ENCODE results near the gene SFRP2. TPM values are rescaled to one million over a fixed set of nuclear protein-coding genes. Genes with fewer than 3 reads are reported as not detected.

The SFRP2 gene
- total RNA-seq, 2 donors from 2014 or later = 70.4 to 90.3 TPM

- no peak for TF ChIP-seq CTCF (IDR thresholded peaks at IDR 0.05)
- H3K27me3 ChIP-seq (replicated peaks; ENCODE audit: insufficient read depth) = peaks cover 16% of the 10 kb centered on the region
- peaks cover 13 to 37% of the 10 kb centered on the region in 2 donors for H3K4me1 ChIP-seq (ENCODE audit: control insufficient read depth in 1 of 2, low read depth in 2 of 2)
- DNase-seq (ENCODE audit: low spot score) (no peak), ATAC-seq (ENCODE audit: insufficient number of reproducible peaks, low FRiP score, low read depth) (no peak)
- no peaks in the 10 kb centered on the region for H3K9me3 ChIP-seq
- H3K27ac ChIP-seq = no peak overlapping the region
- H3K36me3 ChIP-seq = no peaks in the 10 kb centered on the region
- H3K4me3 ChIP-seq = no peak overlapping the region
These were observed 1.8 kb downstream of the SFRP2 start for GRCh38 chr4:153787061-153787560.

GRCh38 chr4:153785910-153786721 lies 2.8 kb downstream of the SFRP2 start:
- ATAC-seq (ENCODE audit: insufficient number of reproducible peaks, low FRiP score, low read depth) = no peak
- Histone ChIP-seq H3K9me3 (no peaks in the 10 kb centered on the region), H3K4me3 (no peak overlapping the region), H3K27me3 (replicated peaks; ENCODE audit: insufficient read depth) (peaks cover 16% of the 10 kb centered on the region), H3K36me3 (no peaks in the 10 kb centered on the region), H3K4me1 (ENCODE audit: control insufficient read depth in 1 of 2, low read depth in 2 of 2) (peaks cover 9 to 27% of the 10 kb centered on the region in 2 donors), H3K27ac (no peak overlapping the region)
- TF ChIP-seq CTCF (IDR thresholded peaks at IDR 0.05) = no peak
- no peak for DNase-seq (ENCODE audit: low spot score)

GRCh38 chr4:153784166-153784699 lies 4.7 kb downstream of the SFRP2 start:
- H3K36me3 ChIP-seq = no peaks in the 10 kb centered on the region
- H3K27me3 ChIP-seq (replicated peaks; ENCODE audit: insufficient read depth) = peaks cover 7% of the 10 kb centered on the region
- H3K9me3 ChIP-seq = no peaks in the 10 kb centered on the region
- DNase-seq (ENCODE audit: low spot score) (no peak), ATAC-seq (ENCODE audit: insufficient number of reproducible peaks, low FRiP score, low read depth) (no peak)
- no peak overlapping the region for H3K4me3 ChIP-seq
- H3K27ac ChIP-seq = no peak overlapping the region
- H3K4me1 ChIP-seq (ENCODE audit: control insufficient read depth in 1 of 2, low read depth in 2 of 2) = peaks cover 7 to 13% of the 10 kb centered on the region in 2 donors
- TF ChIP-seq CTCF (IDR thresholded peaks at IDR 0.05) = no peak

- Histone ChIP-seq H3K4me1 (ENCODE audit: control insufficient read depth in 1 of 2, low read depth in 2 of 2) (no peaks in the 10 kb centered on the region), H3K27me3 (replicated peaks; ENCODE audit: insufficient read depth) (no peaks in the 10 kb centered on the region), H3K27ac (no peak overlapping the region), H3K36me3 (no peaks in the 10 kb centered on the region), H3K4me3 (no peak overlapping the region), H3K9me3 (no peaks in the 10 kb centered on the region)
- no peak for TF ChIP-seq CTCF (IDR thresholded peaks at IDR 0.05)
- ATAC-seq (ENCODE audit: insufficient number of reproducible peaks, low FRiP score, low read depth) (no peak), DNase-seq (ENCODE audit: low spot score) (no peak)
These were observed 6.3 kb downstream of the SFRP2 start for GRCh38 chr4:153782581-153782980.

GRCh38 chr4:153781717-153782416 lies 7.0 kb downstream of the SFRP2 start:
- H3K36me3 ChIP-seq = no peaks in the 10 kb centered on the region
- no peaks in the 10 kb centered on the region for H3K27me3 ChIP-seq (replicated peaks; ENCODE audit: insufficient read depth)
- ATAC-seq (ENCODE audit: insufficient number of reproducible peaks, low FRiP score, low read depth) = no peak
- no peaks in the 10 kb centered on the region for H3K9me3 ChIP-seq
- no peak for DNase-seq (ENCODE audit: low spot score)
- no peak overlapping the region for H3K27ac ChIP-seq
- TF ChIP-seq CTCF (IDR thresholded peaks at IDR 0.05) = no peak
- no peak overlapping the region for H3K4me3 ChIP-seq
- H3K4me1 ChIP-seq (ENCODE audit: control insufficient read depth in 1 of 2, low read depth in 2 of 2) = no peaks in the 10 kb centered on the region
